NCI-H2196 (cell line): ENCODE data around the gene NUMBL.
A peak's percentile ranks its signal among the peaks of the same experiment; 100 is the strongest.

Source experiments
- DNase-seq: peaks from one replicate; lab custom pipeline; 2025; ENCODE audit not compliant: unreplicated experiment; lab: John Stamatoyannopoulos, UW

The NUMBL gene

DNA sequence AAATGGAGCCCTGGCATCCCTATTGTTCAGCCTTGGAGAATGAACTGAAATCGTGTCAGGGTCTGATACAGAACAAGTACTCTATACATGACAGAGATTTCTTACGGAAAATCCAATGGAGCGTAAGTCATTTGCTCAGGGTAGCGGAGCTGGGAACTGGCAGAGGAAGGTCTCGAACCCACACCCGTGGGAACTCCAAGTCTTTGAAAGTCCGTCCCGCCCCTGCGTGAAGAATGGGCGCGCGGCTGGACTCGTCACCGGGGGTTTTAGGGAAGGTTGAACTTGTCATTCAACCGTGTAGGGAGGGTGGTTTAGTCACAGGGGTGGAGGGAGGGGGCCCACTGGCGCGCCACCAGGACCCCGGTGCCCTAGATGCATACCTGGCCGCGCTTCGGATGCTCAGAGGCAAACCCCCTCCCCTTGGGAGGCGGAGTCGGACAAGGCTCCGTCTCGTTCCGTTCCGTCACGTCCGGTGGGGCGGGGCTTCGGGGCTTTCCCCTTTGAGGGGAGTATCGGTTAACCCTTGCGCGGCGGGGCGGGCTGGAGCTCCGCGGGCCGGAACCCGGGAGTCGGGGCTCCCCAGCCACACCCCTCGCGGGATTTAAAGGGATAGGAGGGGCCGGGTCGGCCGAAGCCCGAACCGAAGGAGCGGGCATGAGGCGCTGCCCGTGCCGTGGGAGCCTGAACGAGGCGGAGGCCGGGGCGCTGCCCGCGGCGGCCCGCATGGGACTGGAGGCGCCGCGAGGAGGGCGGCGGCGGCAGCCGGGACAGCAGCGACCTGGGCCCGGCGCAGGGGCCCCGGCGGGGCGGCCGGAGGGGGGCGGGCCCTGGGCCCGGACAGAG lies 26.3 kb upstream of the NUMBL start, which contains the start of the genes COQ8B and ITPKC:
Gene COQ8B, minus strand, starts transcription at position 405 of the 843 bp plus-strand sequence. CDS start 2,254 bp downstream, outside the sequence.
Gene ITPKC, plus strand, starts transcription at position 631 of the 843 bp plus-strand sequence. Its CDS starts 24 bp downstream, at position 655.
- DNase-seq, result peak; percentile 99

DNA sequence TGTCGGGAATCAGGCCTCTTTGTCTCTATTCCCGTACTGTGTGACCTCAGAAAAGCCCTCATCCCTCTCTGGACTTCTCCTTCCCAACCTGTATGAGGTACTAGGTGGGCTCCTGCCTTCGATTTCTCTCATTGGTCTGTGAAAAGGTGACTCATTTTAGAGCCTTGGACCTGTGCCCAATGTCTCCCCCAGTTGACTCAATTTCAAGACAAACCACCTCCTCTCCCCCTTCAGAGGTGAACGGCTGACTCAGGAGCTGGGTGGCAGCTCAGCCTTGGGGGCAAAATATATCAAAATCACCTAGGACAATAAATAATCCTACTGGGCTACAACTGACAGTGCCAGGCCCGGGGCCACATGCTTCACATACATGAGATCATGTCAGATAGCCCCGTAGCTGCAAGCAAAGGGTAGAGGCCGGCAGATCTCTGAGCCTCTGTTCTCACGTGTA lies 25.6 kb upstream of the NUMBL start:
- DNase-seq, result peak; percentile 42

DNA sequence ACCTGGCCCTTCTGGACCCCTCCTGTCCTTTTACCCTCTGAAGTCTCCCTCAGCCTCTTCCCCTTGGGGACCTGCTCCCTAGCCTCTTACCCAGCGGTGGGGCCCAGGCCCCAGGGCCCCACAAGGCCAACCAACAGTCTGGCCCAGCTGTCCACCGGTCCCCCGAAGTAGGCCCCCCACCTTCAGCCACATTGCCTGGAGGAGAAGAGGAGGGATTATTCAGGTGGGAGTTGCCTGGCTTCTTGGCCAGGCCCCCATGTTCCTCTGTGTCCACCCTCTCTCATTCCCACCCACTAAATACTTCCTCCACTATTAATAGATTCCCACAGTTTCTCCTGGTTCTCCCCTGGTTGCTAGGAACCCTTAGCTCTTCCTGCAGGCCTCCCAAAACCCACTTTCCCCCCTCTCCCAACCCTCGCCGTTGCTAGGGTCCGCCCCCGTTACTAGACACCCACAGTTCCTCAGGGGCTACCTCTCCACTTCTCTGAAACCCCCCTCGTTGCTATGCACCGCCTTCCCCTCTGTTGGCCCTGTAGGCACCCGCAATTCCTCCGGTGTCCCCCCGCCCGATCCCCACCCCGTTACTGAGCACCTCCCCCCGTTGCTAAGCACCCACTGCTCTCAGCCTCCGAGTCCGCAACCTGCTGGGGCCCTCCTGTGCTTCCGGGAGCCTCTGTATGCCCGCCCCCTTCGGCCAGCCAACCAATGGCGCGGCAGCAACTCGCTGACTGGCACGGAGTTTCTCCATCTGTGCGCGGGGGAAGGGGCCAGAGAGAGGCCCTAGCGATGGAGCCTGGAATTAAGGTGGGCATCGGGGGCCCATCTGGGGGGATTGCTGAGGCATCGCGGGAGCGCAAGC lies 24.2 kb upstream of the NUMBL start:
- peak; percentile 89 for DNase-seq

DNA sequence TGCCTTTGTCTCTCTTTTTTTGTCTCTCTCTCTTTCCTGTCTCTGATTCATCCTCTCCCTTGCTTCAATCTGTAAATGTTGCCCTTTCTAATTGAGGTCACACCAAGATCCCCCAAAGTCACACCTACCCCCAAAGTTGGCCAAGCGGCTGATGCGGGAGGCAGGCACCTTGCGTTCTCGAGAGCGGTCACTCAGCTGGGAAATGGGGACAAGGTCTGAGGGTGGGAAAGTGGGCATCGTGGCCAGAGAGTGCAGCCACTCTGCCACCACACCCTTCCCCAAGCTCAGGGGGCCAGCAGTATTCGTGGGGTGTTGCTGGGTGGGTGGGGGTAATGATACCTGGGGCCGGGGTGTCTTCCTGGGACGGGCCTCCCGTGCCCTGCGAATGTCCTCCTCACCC lies 23.5 kb upstream of the NUMBL start:
- DNase-seq, result no peak

DNA sequence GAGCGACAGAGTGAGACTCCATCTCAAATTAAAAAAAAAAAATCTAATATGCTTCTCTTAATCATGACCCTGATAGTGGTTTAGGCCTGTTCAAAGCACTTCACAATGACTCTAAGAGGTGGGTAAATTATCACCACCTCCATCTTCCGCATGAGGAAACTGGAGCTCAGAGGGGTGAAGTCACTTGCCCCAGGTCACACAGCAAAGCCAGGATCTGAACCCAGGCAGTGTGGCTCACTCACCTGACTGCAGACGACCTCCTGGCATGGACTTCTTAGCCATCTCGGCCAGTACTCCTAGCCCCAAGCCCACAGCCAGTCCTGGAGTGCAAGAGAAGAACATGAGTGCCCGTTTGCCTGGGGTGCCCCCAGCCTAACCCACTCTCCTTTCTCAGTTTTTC lies 19.4 kb upstream of the NUMBL start:
- DNase-seq, result no peak

DNA sequence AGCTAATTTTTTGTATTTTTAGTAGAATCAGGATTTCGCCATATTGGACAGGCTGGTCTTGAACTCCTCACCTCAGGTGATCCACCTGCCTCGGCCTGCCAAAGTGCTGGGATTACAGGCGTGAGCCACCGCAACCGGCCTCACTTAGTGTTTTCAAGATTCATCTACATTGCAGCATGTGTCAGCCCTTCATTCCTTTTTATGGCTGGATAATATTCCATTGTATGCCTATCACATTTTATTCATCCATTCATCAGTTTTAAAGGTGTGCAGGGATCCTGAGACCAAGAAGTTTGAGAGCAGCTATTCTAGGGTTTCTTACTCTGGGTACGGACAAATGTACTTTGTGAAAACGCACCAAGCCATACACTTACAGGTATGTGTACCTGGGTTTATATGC lies 17.2 kb upstream of the NUMBL start:
- no peak for DNase-seq

DNA sequence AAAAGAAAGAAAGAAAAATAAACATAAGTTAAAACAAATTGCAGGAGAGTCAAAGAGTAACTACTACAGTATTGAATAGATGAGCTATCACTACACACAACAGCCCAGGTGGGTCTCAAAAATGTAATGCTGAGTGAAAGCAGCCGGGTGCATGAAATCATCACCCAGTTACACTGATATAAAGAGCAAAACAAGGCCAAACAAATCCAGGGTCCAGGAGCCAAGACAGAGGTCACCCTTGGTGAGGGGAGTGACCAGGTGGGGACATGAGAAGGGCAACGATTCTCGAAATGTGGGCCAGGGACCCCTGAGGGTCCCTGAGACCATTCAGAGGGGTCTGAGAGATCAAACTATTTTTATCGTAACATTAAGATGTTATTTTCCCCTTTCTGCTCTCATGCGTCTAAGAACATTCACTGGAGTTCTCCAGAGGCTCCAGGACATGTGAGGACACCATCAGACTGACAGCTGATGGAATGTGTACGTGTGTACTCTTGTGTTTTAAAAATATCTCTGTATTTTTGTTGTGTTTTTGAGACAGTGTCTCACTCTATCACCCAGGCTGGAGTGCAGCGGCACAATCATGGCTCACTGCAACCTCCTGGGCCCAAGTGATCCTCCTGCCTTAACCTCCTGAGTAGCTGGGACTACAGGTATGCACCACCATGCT lies 15.6 kb upstream of the NUMBL start:
- no peak for DNase-seq

DNA sequence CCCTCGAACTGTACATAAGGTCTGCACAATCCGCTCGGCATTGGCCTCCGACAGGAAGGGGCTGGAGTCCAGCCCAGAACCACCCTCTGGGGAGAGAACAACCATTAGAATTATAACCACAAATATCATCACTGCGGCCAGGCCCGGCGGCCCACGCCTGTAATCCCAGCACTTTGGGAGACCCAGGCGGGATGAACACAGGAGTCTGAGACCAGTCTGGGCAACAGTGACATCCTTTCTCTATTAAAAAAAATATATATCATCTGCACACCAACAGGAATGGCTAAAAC lies 14.9 kb upstream of the NUMBL start:
- DNase-seq, result no peak

DNA sequence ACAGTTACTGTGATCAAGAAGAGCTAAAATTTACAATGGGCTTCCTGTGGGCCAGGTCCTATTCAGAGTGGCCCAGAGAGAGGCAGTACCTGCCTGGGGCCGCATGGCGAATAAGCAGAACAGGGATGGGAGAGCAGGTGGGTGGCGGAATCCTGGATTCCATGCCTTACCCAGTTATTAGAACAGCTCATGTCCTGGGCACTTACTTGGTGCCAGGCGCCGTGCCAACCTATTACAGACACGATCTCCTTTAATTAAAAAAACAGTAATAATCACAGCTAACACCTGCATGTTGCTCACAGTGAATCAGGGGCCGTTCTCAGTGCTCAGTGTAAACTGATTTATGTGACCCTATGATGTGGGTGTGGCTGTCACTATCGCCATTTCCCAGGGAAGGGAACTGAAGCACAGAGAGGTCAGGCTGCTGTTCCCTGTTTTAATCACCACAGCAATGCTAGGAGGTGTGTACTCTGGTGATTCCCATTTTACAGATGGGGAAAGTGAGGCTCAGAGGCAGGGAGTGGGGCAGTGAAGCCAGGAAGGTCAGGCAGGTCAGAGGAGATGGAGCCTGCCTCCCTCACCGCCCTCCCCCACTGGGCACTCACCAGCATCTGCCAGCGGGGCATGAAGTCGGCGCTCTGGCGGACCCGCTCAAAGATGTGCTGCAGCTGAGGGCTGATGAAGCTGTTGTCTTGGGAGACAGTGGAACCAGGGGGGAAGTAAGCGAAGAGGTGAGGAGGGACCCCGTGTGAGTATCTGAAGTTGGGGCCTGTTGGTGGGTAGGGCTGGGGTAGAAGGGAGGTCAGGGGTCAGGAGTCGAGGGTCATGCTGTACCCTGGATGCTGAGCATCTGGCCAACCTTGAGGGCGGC lies 14.3 kb upstream of the NUMBL start:
- DNase-seq, result no peak

DNA sequence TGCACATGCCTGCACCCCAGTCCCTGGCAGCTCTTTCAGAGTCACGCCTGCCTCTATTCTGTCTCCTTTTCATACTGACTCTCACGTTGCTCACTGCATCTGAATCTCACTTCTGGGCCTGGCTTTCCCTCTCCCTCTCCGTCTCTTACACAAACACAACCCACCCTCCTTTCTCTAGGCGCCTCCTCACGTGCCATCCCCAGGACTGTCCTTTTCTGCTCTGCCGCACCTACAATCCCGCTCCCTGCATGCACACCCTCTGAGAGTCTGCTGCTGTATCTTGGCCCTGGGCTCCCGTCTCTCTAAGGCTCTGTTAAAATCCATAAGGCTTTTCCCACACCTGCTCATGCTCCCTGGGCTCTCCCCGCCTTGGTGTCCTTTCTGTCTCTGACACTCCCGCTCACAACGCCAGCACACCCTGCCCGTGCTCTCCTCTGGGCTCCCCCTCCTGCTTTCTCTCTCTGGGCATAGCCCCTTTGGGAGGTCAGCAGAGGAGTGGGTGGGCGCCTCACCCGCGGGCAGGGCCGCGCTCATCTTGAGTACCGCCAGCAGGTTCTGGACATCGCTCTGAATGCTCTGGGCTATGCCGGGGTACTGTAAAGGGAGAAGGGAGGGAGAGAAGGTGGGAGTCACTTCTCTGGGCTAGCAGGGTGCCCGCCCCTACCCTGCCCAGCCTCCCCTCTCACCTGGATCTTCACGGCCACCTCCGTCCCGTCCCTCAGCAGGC lies 12.7 kb upstream of the NUMBL start:
- DNase-seq, result no peak

DNA sequence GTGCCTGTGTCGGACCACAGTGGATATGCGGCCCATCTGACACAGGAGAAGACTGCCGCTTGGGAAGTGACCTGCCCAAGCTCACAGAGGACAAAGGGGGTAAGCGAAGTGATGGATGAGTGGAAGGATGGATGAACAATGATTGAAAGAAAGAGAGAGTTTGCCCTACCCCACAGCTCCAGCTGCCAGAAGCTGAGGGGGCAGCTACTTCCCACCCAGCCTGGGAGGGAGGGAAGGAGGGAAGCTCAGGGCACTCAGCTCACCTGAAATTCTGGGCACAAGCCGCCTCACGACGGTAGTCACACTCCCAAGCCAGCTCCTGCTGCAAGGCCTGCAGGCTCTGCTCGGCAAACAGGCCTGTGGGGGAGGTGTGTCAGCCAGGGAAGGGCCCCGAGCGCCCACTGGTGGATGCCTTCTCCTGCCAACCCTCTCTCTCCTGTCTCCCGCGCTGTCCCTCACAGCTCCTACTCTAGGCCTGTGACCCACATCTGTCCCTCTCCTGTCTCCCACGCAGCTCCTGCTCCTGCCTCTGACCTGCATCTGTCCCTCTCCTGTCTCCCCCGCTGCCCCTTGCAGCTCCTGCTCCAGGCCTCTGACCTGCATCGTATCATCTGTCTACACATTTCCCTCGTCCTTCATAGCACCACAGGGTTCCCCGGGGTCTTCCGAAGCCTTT lies 12.0 kb upstream of the NUMBL start:
- DNase-seq, result no peak

DNA sequence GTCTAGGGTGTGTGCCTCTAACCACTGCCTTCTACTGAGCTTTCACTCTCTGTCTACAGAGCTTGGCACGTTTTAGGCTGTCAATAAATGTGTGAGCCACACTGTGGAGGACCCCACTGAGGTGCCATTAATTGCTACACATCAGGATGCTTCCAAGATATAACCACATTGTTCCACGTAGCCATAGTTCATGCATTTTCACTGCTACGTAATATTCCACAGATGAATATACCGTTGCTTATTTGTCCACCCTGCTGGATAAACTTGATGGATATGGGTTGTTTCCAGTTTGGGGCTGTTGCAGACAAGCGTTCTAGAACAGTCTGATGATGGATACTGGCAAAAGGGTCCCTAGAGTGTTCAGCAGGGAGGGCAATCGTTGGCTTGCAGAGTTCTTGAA lies 11.3 kb upstream of the NUMBL start:
- no peak for DNase-seq

DNA sequence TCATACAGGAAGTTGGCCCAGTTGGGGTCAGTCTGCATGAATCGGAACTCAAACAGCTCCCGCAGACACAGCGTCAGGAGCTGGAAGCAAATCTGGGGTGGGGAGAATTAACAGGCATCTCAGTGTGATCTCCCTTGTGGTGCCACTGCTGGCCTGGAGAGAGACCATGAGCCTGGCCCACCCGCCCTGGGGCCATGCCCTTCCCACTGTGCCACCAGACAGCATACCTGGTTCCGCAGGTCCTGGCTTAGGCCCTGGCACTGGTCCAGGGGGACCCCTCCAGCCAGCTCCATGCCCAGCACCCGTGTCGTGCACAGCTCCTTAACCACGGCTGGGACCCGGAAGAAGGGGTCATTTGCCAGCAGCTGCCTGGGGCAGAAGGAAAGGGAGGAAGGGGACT lies 9.6 kb upstream of the NUMBL start:
- no peak for DNase-seq

DNA sequence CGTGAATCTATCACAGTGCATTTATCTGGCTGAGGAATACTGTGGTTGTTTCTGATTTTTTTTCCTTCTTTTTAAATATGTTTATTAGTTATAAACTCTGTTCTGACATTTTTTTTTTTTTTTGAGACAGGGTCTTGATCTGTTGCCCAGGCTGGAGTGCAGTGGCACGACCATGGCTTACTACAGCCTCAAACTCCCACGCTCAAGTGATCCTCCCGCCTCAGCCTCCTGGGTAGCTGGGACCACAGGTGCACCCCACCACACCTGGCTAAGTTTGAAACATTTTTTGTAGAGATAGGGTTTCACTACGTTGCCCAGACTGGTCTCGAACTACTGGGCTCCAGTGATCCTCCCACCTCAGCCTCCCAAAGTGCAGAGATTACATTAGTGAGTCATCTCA lies 6.6 kb upstream of the NUMBL start:
- no peak for DNase-seq

DNA sequence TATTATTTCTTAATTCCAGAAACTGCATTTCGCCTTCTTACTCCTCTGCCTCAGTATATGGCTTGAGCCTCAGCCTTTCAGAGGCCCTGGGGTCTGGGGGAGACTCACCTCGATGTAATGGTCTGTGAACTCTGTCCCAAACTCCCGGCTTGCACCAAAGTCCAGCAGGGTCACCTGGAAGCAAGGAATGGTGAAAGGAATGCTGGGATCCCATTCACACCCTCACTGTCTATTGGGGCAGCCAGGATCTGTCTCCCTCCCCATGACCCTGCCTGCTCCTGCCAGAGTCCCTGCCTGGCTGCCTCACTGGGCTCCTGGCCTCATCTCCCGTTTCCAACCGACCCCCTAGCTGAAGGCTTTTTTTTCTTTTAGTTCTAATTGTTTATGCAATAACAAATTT lies 5.4 kb upstream of the NUMBL start:
- no peak for DNase-seq

DNA sequence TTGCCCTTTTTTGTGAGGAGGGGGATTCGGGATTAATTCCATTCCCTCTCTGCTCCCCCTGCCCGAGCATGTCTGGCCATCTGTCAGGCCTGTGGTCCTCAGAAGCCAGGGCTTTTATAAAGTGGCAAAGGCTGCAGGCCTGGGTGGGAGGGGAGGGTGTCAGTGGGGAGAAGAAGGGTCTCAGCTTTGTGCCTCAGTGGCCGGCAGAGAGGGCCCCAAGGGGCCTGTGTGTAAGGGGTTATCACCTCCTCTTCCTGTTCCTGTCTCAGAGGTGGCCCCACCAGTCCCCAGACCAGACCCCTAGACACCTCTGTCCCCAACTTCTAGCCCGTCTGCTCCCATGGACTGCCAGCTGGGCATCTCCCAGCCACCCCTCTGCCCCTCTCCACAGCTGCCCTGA lies 3.4 kb upstream of the NUMBL start:
- DNase-seq, result no peak

DNA sequence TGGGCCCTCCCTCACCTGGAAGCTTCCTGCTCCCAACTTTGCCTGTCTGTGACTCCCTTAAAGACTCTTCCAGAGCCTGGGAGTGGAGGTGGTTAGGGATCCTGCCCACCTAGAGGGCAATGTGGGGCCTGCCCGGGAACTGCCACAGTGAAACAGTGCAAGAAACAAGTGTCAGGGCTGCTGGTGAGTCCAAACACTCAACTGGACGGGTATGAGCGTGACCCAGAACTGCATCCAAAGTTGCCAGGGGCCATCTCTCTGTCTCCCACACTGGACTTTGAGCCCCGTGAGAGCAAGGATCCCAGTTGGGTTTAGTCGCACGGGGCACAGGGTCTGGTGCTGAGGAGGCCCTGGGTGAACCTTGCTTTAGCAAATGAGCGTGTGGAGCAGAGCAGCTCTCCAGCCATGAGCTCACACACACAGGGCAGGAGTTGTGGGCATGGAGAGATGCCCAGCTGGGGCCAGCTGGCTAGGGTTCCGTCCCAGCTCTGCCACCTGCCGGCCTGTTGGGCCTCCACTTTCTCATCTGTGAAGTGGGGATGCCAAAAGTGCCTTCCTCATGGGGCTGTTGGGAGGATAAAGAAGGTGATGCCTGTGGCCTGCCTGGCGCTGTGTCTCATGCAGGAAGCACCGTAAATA lies 2.8 kb upstream of the NUMBL start:
- no peak for DNase-seq

DNA sequence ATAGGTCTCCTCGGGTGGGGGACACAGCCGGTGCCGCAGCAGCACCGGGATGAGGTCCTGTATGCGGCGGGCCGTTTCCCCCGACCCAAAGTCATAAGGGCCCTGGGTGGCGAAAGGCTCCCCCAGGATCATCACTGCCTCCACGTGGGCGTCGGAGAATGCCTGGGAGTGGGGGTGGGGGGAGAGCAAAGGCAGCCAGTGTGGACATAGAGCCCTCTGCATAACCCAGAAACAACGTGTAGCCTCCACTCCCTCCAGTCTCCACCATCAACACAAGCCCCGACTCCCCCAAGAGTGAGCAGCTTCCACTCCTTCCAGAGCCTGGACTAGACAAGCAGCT lies 1.7 kb upstream of the NUMBL start:
- DNase-seq, result no peak
